Activated CD4-positive, alpha-beta T cell treated with anti-CD3 and anti-CD28 coated beads, Interleukin-2, amount 10 ng/mL, durations not matched to agents 7 days and 5 days (primary cell): Measurements from ENCODE around the gene DNAJC1. TPM values are rescaled to one million over a fixed set of nuclear protein-coding genes. Genes with fewer than 3 reads are reported as not detected.
A peak's percentile ranks its signal among the peaks of the same experiment; 100 is the strongest.

Experiments
- CTCF ChIA-PET: fragments of 350-600 bp; sonication (Branson Sonifier 250); formaldehyde crosslinking; loops from one replicate; lab custom pipeline; 2021; ENCODE audit warnings: antibody characterized with exemption; lab: Charles Lee
- POLR2A ChIA-PET: fragments of 350-600 bp; sonication (Branson Sonifier 250); formaldehyde crosslinking; loops from one replicate; lab custom pipeline; 2021; ENCODE audit warnings: antibody characterized with exemption; lab: Charles Lee
- DNase-seq: peaks from one replicate; pipeline ENCODE4 v3.0.0-alpha.2; 2020
- H3K27ac Mint-ChIP-seq: one replicate; pipeline ENCODE4 v1.8.0; 2021; ENCODE audit warnings: mild to moderate bottlenecking, moderate library complexity, mixed read lengths
- H3K27me3 Mint-ChIP-seq: one replicate; pipeline ENCODE4 v1.8.0; 2021; ENCODE audit warnings: mixed read lengths
- H3K36me3 Mint-ChIP-seq: one replicate; pipeline ENCODE4 v1.8.0; 2021; ENCODE audit warnings: low read depth, mixed read lengths
- H3K4me1 Mint-ChIP-seq: one replicate; pipeline ENCODE4 v1.8.0; 2021; ENCODE audit warnings: mixed read lengths
- H3K4me3 Mint-ChIP-seq: one replicate; pipeline ENCODE4 v1.8.0; 2021; ENCODE audit warnings: mild to moderate bottlenecking, moderate library complexity, mixed read lengths
- H3K9me3 Mint-ChIP-seq: one replicate; pipeline ENCODE4 v1.8.0; 2021; ENCODE audit warnings: mixed read lengths
- total RNA-seq, 2 experiments: library from RNA; stranded (reverse); gene quantifications; one replicate each; pipeline ENCODE4 v1.2.3, GENCODE V29; 2021

The DNAJC1 gene
- total RNA-seq, 2 experiments from 2014 or later: 24.4 to 28.6 TPM

DNA sequence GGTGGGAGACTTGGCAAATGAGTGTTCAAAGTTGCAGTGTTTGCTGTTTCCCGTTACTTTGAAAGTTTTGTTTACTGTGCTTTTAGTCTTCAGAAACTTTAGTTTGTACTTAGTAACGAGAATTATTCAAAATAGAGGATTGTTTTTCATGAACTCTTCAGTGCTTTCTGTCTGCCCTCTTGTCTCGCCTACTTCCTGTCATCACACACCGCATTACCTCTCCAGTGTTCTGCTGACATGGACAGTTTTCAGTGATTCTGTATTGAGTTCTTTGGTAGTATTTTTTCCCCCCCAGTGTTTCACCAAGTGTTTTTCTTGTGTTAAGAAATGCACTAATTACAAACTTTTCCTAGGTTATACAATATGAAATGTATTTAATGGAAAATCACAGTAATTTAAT is 262.5 kb downstream of the DNAJC1 start:
- H3K4me1 Mint-ChIP-seq: peaks cover 64% of the 10 kb centered on the region
- ChIA-PET CTCF (no interaction called here), POLR2A (no interaction called here)
- peak overlapping the region; percentile 85 for H3K27ac Mint-ChIP-seq
- H3K36me3 Mint-ChIP-seq: peaks cover 72% of the 10 kb centered on the region
- no peaks in the 10 kb centered on the region for H3K9me3 Mint-ChIP-seq
- no peaks in the 10 kb centered on the region for H3K27me3 Mint-ChIP-seq
- DNase-seq: peak; percentile 58
- H3K4me3 Mint-ChIP-seq: peak overlapping the region; percentile 33

DNA sequence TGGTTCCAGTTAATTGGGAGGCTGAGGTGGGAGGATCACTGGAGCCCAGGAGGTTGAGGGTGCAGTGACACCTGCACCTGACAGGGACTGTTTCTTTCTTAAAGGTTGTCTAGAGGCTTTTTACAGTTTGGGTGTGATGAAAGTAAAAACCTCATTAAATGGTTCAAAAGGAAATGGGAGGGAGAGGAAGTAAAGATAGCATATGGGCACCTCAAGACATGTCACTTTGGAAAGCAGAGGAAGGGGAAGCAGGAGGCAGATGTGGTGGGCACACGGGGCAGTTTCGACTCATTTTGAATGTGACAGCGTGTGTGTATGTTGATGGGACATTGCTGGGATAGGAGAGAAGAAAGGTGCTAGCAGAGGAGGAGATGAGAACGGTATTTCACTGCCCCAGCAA is 266.4 kb downstream of the DNAJC1 start:
- ChIA-PET POLR2A (no interaction called here), CTCF (no interaction called here)
- no peak for DNase-seq
- Mint-ChIP-seq H3K4me3 (no peak overlapping the region), H3K4me1 (peaks cover 64% of the 10 kb centered on the region), H3K27me3 (no peaks in the 10 kb centered on the region), H3K9me3 (no peaks in the 10 kb centered on the region), H3K36me3 (peaks cover 59% of the 10 kb centered on the region), H3K27ac (peak overlapping the region; percentile 15)

DNA sequence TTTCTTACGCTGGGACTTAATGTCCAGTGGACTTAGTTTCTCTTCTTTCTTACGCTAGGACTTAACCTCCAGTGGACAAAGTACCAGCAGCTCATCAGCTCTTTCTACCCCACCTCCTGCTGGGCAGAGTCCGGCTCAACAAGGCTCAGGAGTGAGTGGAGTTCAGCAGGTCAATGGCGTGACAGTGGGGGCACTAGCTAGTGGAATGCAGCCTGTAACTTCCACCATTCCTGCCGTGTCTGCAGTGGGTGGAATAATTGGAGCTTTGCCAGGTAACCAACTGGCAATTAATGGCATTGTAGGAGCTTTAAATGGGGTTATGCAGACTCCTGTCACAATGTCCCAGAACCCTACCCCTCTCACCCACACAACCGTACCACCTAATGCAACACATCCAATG is 269.8 kb downstream of the DNAJC1 start:
- no peaks in the 10 kb centered on the region for H3K27me3 Mint-ChIP-seq
- POLR2A ChIA-PET: no interaction called here
- CTCF ChIA-PET: interaction anchor here (0.9 kb wide), 1 partner anchor 14 kb away, joined by 3 read pairs; no protein-coding TSS in a partner anchor
- H3K9me3 Mint-ChIP-seq: no peaks in the 10 kb centered on the region
- H3K4me1 Mint-ChIP-seq: peaks cover 38% of the 10 kb centered on the region
- peaks cover 49% of the 10 kb centered on the region for H3K36me3 Mint-ChIP-seq
- H3K27ac Mint-ChIP-seq: no peak overlapping the region
- no peak for DNase-seq
- no peak overlapping the region for H3K4me3 Mint-ChIP-seq

DNA sequence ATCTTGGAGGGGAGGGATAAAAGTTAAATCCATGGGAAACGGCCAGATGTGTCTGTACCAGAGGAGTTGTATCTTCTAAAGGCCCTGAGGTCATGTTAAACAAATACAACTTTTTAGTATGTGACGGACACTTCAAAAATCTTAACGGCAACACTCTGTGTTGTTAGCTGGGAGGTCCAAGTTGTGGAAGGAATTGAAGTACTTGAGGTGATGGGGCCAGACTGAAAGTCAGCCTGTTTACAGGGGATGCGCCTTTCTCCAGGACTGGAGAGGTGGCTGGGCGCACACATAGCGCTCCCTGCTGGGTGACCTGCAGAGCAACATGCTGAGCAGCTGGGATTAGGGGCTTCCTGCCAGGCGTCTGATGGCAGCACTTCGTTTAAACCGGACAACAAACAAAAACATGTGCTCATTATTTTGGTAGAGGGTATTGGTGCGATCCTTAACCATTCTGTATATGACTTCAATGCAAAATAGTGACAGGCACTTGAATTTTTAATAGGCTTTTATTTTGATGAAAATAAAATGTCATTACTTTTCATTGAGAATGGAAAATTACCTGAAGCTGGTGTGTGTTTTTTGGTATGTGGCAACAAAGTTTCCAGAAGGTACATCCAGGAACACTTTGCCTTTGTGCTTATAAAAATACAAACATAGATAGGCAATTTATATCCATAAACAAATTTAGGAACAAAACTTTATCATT is 271.3 kb downstream of the DNAJC1 start:
- DNase-seq: peak; percentile 58
- POLR2A ChIA-PET: no interaction called here
- CTCF ChIA-PET: interaction anchor here (0.6 to 1.6 kb wide), 7 partner anchors 12 to 1262 kb away, joined by 3 to 6 read pairs (median 3); no protein-coding TSS in a partner anchor
- Mint-ChIP-seq H3K4me1 (peaks cover 43% of the 10 kb centered on the region), H3K9me3 (no peaks in the 10 kb centered on the region), H3K4me3 (no peak overlapping the region), H3K27me3 (no peaks in the 10 kb centered on the region), H3K27ac (peak overlapping the region; percentile 34), H3K36me3 (peaks cover 47% of the 10 kb centered on the region)

- ChIA-PET POLR2A (no interaction called here), CTCF (no interaction called here)
- Mint-ChIP-seq H3K4me1 (peaks cover 44% of the 10 kb centered on the region), H3K27me3 (no peaks in the 10 kb centered on the region), H3K27ac (no peak overlapping the region), H3K9me3 (no peaks in the 10 kb centered on the region), H3K36me3 (peaks cover 31% of the 10 kb centered on the region), H3K4me3 (no peak overlapping the region)
- no peak for DNase-seq
Observed at GRCh38 chr10:21728618-21729017, 274.9 kb downstream of the DNAJC1 start.

DNA sequence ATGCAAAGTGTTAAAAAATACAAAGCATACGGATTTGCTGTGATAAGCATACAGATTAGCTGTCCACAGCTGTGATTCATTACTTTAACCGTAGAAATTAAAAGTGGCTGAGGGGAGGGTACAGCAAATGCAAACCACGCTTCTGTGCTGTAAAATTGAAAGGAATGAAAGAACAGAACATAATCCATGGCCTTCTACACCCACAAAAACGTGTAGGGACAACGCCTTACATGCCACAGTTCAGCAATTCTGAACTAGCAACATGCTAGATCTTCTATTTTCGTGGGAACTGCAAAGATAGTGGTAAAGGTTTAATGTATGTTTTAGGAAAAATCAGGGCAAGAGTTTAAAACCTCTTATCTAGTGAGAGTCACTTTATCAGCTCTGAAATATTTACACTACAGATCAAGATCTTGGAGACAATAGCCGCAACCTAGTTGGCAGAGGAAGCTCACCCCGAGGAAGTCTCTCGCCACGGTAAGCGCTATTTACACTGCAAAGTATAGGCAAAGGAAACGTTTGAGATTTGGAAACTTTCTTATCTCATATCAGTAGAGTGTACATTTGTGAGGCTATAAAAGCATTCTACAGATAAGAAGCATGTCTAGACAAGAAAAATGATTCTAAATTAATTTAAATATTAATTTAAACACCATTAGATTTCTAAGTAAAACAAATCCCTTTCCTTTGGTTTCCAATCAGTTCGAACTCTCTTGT is 275.9 kb downstream of the DNAJC1 start:
- Mint-ChIP-seq H3K36me3 (peaks cover 31% of the 10 kb centered on the region), H3K27me3 (no peaks in the 10 kb centered on the region), H3K27ac (peak overlapping the region; percentile 50), H3K4me1 (peaks cover 44% of the 10 kb centered on the region), H3K4me3 (no peak overlapping the region), H3K9me3 (no peaks in the 10 kb centered on the region)
- ChIA-PET POLR2A (no interaction called here), CTCF (no interaction called here)
- no peak for DNase-seq

DNA sequence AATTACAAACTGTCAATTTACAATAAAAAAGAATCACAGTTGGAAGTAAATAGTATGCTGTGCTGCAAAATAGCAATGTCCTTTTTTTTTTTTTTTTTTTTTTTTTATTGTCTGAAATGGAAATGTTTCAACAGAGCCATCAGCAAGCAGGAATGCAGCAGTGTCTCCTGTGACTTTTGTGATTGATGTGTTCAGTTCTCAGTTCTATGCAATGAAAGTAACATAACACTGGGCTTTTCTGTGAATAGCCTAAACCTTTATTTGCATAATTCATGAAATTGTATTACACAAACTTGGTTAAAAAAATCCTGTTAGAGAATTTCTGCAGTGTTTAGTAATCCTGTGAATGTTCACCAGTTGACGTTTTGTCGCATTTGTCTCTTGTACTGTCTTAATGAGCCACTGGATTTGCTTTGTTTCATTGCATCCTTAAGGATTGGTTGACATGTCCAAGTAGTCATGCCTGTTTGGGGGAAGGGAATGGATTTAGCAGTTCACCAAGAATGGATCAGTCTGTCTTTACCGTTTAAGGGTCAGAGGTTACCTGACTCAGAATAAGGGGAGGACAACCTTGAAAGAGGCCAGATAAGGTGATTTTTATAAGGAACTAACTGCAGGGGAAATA is 276.8 kb downstream of the DNAJC1 start:
- no peak for DNase-seq
- peaks cover 37% of the 10 kb centered on the region for H3K4me1 Mint-ChIP-seq
- H3K4me3 Mint-ChIP-seq: no peak overlapping the region
- CTCF ChIA-PET: no interaction called here
- no peak overlapping the region for H3K27ac Mint-ChIP-seq
- H3K9me3 Mint-ChIP-seq: no peaks in the 10 kb centered on the region
- H3K27me3 Mint-ChIP-seq: no peaks in the 10 kb centered on the region
- H3K36me3 Mint-ChIP-seq: peaks cover 31% of the 10 kb centered on the region
- POLR2A ChIA-PET: no interaction called here

DNA sequence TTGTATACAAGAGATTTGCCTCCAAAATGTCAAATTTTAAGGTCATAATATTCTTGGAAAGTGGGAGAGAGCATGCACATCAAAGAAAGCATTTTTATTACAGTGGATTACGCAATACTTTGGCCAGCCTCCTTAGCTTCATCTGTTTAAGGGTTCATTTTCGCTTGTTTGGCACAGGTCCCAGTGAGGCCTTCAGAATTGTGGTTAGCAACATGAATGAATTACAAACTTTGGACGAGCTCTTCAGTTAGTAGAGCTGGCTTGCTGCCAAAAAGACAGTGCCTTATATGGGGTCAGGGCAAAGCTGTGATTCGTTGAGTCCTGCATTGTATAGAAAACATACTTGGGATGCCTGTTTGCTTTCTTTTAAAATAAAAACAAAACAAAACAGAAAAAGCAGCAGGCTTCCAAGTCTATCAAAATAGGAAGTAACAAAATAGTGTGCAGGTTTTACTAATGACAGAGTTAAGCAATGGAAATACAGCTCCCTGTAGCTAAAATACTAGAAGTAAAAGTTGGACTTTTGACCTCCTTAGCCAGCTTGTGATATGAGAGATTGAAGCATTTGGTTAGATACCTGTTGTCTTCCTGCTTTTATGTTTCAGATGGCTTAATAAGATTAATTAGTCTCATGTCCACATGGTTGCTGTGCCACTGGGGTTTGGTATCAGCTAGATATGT is 278.7 kb downstream of the DNAJC1 start:
- CTCF ChIA-PET: interaction anchor here (0.6 to 1.2 kb wide), 3 partner anchors 12 to 1229 kb away, joined by 3 to 6 read pairs (median 5); no protein-coding TSS in a partner anchor

GRCh38 chr10:21724020-21724589 is 279.4 kb downstream of the DNAJC1 start:
- ChIA-PET POLR2A (no interaction called here), CTCF (interaction anchor here (1.2 kb wide), 1 partner anchor 11 kb away, joined by 6 read pairs; no protein-coding TSS in a partner anchor)
- Mint-ChIP-seq H3K27ac (no peak overlapping the region), H3K4me1 (peaks cover 34% of the 10 kb centered on the region), H3K36me3 (peaks cover 23% of the 10 kb centered on the region), H3K9me3 (no peaks in the 10 kb centered on the region), H3K27me3 (no peaks in the 10 kb centered on the region), H3K4me3 (no peak overlapping the region)
- DNase-seq: no peak

More for the DNA sequence above, 278.7 kb downstream of the DNAJC1 start:
- peaks cover 34% of the 10 kb centered on the region for H3K4me1 Mint-ChIP-seq
- POLR2A ChIA-PET: no interaction called here
- H3K27ac Mint-ChIP-seq: no peak overlapping the region
- peaks cover 26% of the 10 kb centered on the region for H3K36me3 Mint-ChIP-seq
- peak; percentile 71 for DNase-seq
- no peaks in the 10 kb centered on the region for H3K9me3 Mint-ChIP-seq
- H3K4me3 Mint-ChIP-seq: no peak overlapping the region
- no peaks in the 10 kb centered on the region for H3K27me3 Mint-ChIP-seq

DNA sequence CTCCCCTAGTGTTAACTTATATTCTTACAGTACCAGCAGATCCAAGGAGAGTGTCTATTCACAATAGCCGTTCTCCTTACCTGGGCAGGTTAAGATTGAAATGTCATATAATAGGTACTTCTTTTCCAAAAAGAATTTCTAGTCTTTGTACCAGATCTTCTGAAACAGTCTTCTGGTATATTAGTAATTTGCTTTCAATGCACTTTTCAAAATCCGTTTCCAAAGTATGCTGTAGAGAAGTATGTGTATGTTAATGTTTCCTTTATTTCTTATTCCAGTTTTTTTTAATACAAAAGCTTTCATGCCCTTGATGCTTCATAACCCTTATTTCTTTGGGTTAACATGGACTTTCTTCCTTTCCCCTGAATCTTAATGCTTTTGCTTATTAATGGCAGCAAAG is 281.3 kb downstream of the DNAJC1 start:
- H3K4me1 Mint-ChIP-seq: peaks cover 22% of the 10 kb centered on the region
- no peak overlapping the region for H3K4me3 Mint-ChIP-seq
- ChIA-PET POLR2A (no interaction called here), CTCF (no interaction called here)
- H3K36me3 Mint-ChIP-seq: peaks cover 15% of the 10 kb centered on the region
- no peak for DNase-seq
- no peaks in the 10 kb centered on the region for H3K9me3 Mint-ChIP-seq
- no peak overlapping the region for H3K27ac Mint-ChIP-seq
- no peaks in the 10 kb centered on the region for H3K27me3 Mint-ChIP-seq

- Mint-ChIP-seq H3K4me3 (no peak overlapping the region), H3K9me3 (no peaks in the 10 kb centered on the region), H3K27me3 (no peaks in the 10 kb centered on the region), H3K4me1 (peaks cover 17% of the 10 kb centered on the region), H3K36me3 (peaks cover 14% of the 10 kb centered on the region), H3K27ac (no peak overlapping the region)
- DNase-seq: no peak
- ChIA-PET CTCF (interaction anchor here (0.8 to 1.7 kb wide), 2 partner anchors 8 to 11 kb away, joined by 3 to 6 read pairs; no protein-coding TSS in a partner anchor), POLR2A (no interaction called here)
Observed at GRCh38 chr10:21721000-21721665, 282.4 kb downstream of the DNAJC1 start.

DNA sequence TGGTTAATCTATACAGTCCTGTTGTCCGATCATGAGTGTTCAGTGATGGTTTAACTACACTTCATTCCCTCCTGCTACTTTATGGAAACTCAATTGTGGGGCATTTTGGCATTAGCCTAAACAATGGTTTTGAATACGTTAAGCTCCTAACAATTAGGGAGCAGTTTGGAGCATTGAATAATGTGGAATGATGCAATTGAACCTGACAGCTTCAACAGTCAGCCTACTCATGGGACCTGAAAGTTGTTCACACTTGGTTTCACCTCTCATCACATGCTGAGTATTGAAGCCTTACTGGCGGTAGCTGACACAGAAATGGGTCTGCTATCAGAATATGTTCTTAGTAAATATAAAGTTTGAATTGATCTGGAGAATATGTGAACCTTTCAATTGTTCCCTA is 283.4 kb downstream of the DNAJC1 start:
- Mint-ChIP-seq H3K4me3 (no peak overlapping the region), H3K27me3 (no peaks in the 10 kb centered on the region), H3K36me3 (peaks cover 21% of the 10 kb centered on the region), H3K4me1 (peaks cover 14% of the 10 kb centered on the region), H3K27ac (no peak overlapping the region), H3K9me3 (no peaks in the 10 kb centered on the region)
- ChIA-PET CTCF (interaction anchor here (1.7 kb wide), 1 partner anchor 12 kb away, joined by 6 read pairs; no protein-coding TSS in a partner anchor), POLR2A (interaction anchor here (0.7 kb wide), 1 partner anchor 24 kb away, joined by 4 read pairs; no protein-coding TSS in a partner anchor)
- no peak for DNase-seq
